GM23338 (cell line): Measurements from ENCODE around the gene C1QTNF4. TPM values are rescaled to one million over a fixed set of nuclear protein-coding genes. Genes with fewer than 3 reads are reported as not detected.
"Not testable (repeated sequence)": the region's sequence is repeated elsewhere in the genome, so short reads cannot be mapped to it uniquely, and the experiment has no call there.

Experiments used
- ATAC-seq: fragments of 200-7000 bp; cut with Tn5 transposase; 3 replicates; pipeline ENCODE4 v1.9.1; 2020
- DNase-seq: peaks from one replicate; pipeline ENCODE4 v3.0.0-alpha.2; 2015; ENCODE audit warnings: low spot score
- H2AFZ ChIP-seq: fragments of 200-600 bp; sonication (generic); 2 replicates; pipeline ENCODE4 v1.8.0; 2016; ENCODE audit warnings: antibody characterized with exemption, mild to moderate bottlenecking, moderate library complexity
- H3F3A ChIP-seq: fragments of 200-600 bp; sonication (generic); replicated peaks from 2 replicates; pipeline ENCODE4 v1.8.0; 2017; ENCODE audit warnings: antibody characterized with exemption, mixed run types, low read depth
- H3K27ac ChIP-seq: fragments of 200-600 bp; sonication (generic); 2 replicates; pipeline ENCODE4 v1.6.1; 2016; ENCODE audit warnings: low read depth
- H3K27me3 ChIP-seq: fragments of 200-600 bp; sonication (generic); 2 replicates; pipeline ENCODE4 v1.8.0; 2016; ENCODE audit warnings: mild to moderate bottlenecking, mixed run types, moderate library complexity; ENCODE audit not compliant: insufficient read depth
- H3K36me3 ChIP-seq: fragments of 200-600 bp; sonication (generic); 2 replicates; pipeline ENCODE4 v1.8.0; 2016; ENCODE audit warnings: mild to moderate bottlenecking; ENCODE audit not compliant: insufficient read depth
- H3K4me1 ChIP-seq: fragments of 200-600 bp; sonication (generic); 2 replicates; pipeline ENCODE4 v1.8.0; 2016; ENCODE audit warnings: mild to moderate bottlenecking, moderate library complexity; ENCODE audit not compliant: insufficient read depth
- H3K4me2 ChIP-seq: fragments of 200-600 bp; sonication (generic); 2 replicates; pipeline ENCODE4 v1.7.1; 2017; ENCODE audit warnings: mixed run types
- H3K4me3 ChIP-seq: fragments of 200-600 bp; sonication (generic); 2 replicates; pipeline ENCODE4 v1.6.1; 2016; ENCODE audit warnings: mixed run types
- H3K79me2 ChIP-seq: fragments of 200-600 bp; sonication (generic); replicated peaks from 2 replicates; pipeline ENCODE4 v1.8.0; 2017; ENCODE audit warnings: mild to moderate bottlenecking; ENCODE audit not compliant: insufficient read depth
- H3K9me2 ChIP-seq: fragments of 200-600 bp; sonication (generic); 2 replicates; pipeline ENCODE4 v1.8.0; 2017; ENCODE audit not compliant: insufficient read depth
- H4K20me1 ChIP-seq: fragments of 200-600 bp; sonication (generic); replicated peaks from 2 replicates; pipeline ENCODE4 v1.8.0; 2017; ENCODE audit warnings: mild to moderate bottlenecking; ENCODE audit not compliant: insufficient read depth
- H3K27ac Mint-ChIP-seq: 2 replicates; pipeline ENCODE4 v1.8.0; 2020; ENCODE audit warnings: inconsistent platforms, mild to moderate bottlenecking, moderate library complexity, mixed read lengths
- H3K27me3 Mint-ChIP-seq: 3 replicates; pipeline ENCODE4 v1.8.0; 2022; ENCODE audit warnings: low read depth, mild to moderate bottlenecking, moderate library complexity, mixed read lengths, inconsistent platforms; ENCODE audit not compliant: insufficient read depth, poor library complexity
- H3K36me3 Mint-ChIP-seq: 3 replicates; pipeline ENCODE4 v1.8.0; 2021; ENCODE audit warnings: low read depth, mild to moderate bottlenecking, inconsistent platforms, moderate library complexity, mixed read lengths
- H3K4me1 Mint-ChIP-seq: 3 replicates; pipeline ENCODE4 v1.8.0; 2020; ENCODE audit warnings: mild to moderate bottlenecking, inconsistent platforms, mixed read lengths
- H3K4me3 Mint-ChIP-seq: 3 replicates; pipeline ENCODE4 v1.8.0; 2021; ENCODE audit warnings: moderate library complexity, mild to moderate bottlenecking, inconsistent platforms, mixed read lengths
- H3K9me3 Mint-ChIP-seq: 3 replicates; pipeline ENCODE4 v1.8.0; 2020; ENCODE audit warnings: moderate library complexity, mild to moderate bottlenecking, inconsistent platforms, mixed read lengths
- CREB1 ChIP-seq: fragments of 250-450 bp; sonication (Bioruptor Pico); IDR thresholded peaks from 2 replicates; pipeline ENCODE4 v1.5.0; 2020; ENCODE audit warnings: low read depth, mild to moderate bottlenecking, moderate library complexity
- EZH2 ChIP-seq: fragments of 200-600 bp; sonication (generic); IDR thresholded peaks from one replicate; pipeline ENCODE4 v1.8.0; 2017; ENCODE audit warnings: antibody characterized with exemption, mild to moderate bottlenecking, low read depth; ENCODE audit not compliant: unreplicated experiment
- EZH2phosphoT487 ChIP-seq: fragments of 200-600 bp; sonication (generic); IDR thresholded peaks from one replicate; pipeline ENCODE4 v1.8.1; 2018; ENCODE audit warnings: antibody characterized with exemption; ENCODE audit not compliant: unreplicated experiment
- JUNB ChIP-seq: IDR thresholded peaks from one replicate; pipeline ENCODE4 v1.6.1; 2016; ENCODE audit warnings: antibody characterized with exemption; ENCODE audit not compliant: unreplicated experiment
- NANOG ChIP-seq: IDR thresholded peaks from 2 replicates; pipeline ENCODE4 v1.6.1; 2016; ENCODE audit warnings: antibody characterized with exemption, borderline replicate concordance
- POLR2AphosphoS5 ChIP-seq: IDR thresholded peaks from 2 replicates; pipeline ENCODE4 v1.6.1; 2016; ENCODE audit warnings: antibody characterized with exemption, low read depth
- STAT1 ChIP-seq: IDR thresholded peaks from one replicate; pipeline ENCODE4 v1.6.1; 2016; ENCODE audit warnings: antibody characterized with exemption; ENCODE audit not compliant: unreplicated experiment
- ZNF114 ChIP-seq: fragments of 250-450 bp; sonication (Bioruptor Pico); IDR thresholded peaks from 2 replicates; pipeline ENCODE4 v1.5.0; 2020; ENCODE audit warnings: mild to moderate bottlenecking, moderate library complexity
- ZNF331 ChIP-seq: fragments of 250-450 bp; sonication (Bioruptor Pico); IDR thresholded peaks from 2 replicates; pipeline ENCODE4 v1.5.0; 2020; ENCODE audit warnings: low read depth, mild to moderate bottlenecking, moderate library complexity
- polyA plus RNA-seq: library from polyadenylated mRNA; unstranded; fragments of >200 nt; fragmentation: Nextera tagmentation; extraction: Ambion mirVana; gene quantifications from 2 replicates; pipeline ENCODE4 v1.2.1, GENCODE V29; 2016
- total RNA-seq: library from RNA; depleted of rRNA; stranded (reverse); fragments of >200 nt; shearing (Covaris generic); gene quantifications from 2 replicates; pipeline ENCODE4 v1.2.3, GENCODE V29; 2014
- TF ChIP-seq, protein P1 (sequence below): IDR thresholded peaks from 2 replicates; pipeline ENCODE4 v1.6.1; 2016; ENCODE audit warnings: antibody characterized with exemption
- TF ChIP-seq, protein P2 (sequence below), 2 experiments: fragments of 200-600 bp in 1 of 2; sonication (generic) in 1 of 2; conservative IDR thresholded peaks; 2 replicates each; pipeline versions ENCODE4 v1.5.1 to v1.6.1; 2016 to 2017; ENCODE audit warnings: antibody characterized with exemption in 2 of 2, low read depth in 2 of 2, mild to moderate bottlenecking in 2 of 2, moderate library complexity in 1 of 2
- TF ChIP-seq, protein P3 (sequence below): fragments of 250-450 bp; sonication (Bioruptor Pico); IDR thresholded peaks from 2 replicates; pipeline ENCODE4 v1.5.0; 2020; ENCODE audit warnings: mild to moderate bottlenecking, moderate library complexity

C1QTNF4 gene
- total and polyA plus RNA-seq, 2 experiments from 2014 or later, result 5.2 to 6.6 TPM

DNA sequence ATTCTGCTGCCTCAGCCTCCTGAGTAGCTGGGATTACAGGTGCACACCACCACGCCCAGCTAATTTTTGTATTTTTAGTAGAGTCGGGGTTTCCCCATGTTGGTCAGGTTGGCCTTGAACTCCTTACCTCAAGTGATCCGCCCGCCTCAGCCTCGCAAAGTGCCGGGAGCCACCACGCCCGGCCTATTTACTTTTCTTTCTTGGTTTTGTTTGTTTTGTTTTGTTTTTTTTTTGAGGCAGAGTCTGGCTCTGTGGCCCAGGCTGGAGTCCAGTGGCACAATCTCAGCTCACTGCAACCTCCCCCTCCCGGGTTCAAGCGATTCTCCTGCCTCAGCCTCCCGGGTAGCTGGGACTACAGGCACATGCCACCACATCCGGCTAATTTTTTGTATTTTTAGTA, 37.2 kb downstream of the C1QTNF4 start:
- not testable (repeated sequence) for H2AFZ ChIP-seq, H3K4me1 ChIP-seq, H3K4me3 ChIP-seq, H3K27me3 ChIP-seq, H3K27me3 Mint-ChIP-seq, H3K9me3 Mint-ChIP-seq, H3F3A ChIP-seq, H3K27ac ChIP-seq, H3K36me3 Mint-ChIP-seq, H3K4me2 ChIP-seq, DNase-seq, H3K9me2 ChIP-seq, H3K27ac Mint-ChIP-seq, H4K20me1 ChIP-seq, H3K4me3 Mint-ChIP-seq, H3K79me2 ChIP-seq, ATAC-seq, H3K36me3 ChIP-seq
- peaks cover 13% of the 10 kb centered on the region for H3K4me1 Mint-ChIP-seq

DNA sequence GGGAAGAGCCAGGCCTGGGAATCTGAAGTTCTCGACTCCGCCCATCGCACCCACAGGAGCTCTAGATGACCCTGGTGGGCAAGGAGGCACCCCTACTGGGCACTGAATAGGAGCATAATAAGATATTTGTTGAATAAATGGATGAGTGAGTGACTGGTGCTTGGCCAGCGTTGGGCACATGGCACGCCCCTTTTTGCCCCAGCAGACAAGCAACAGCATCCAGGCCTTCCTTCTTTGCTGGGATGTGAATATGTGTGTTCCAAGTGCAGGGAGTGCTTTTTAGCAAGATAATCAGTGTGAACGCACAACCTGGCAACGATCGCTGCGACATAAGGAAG, 40.8 kb downstream of the C1QTNF4 start:
- Histone ChIP-seq H3F3A (0 out of 2 replicates have a peak, but pooled peaks cover 3% of the 10 kb centered on the region), H3K4me1 (peaks cover 21% of the 10 kb centered on the region), H3K9me2 (no peaks in the 10 kb centered on the region), H3K4me2 (peak overlapping the region; percentile 86), H3K4me3 (peak overlapping the region; percentile 99), H3K27ac (peak overlapping the region; percentile 79; the same call in 1 of the 2 replicates), H3K27me3 (no peaks in the 10 kb centered on the region), H2AFZ (peak overlapping the region; percentile 92), H3K36me3 (no peaks in the 10 kb centered on the region), H4K20me1 (peaks cover 31% of the 10 kb centered on the region), H3K79me2 (peaks cover 44% of the 10 kb centered on the region)
- peak overlapping the region; percentile 95 for H3K27ac Mint-ChIP-seq
- ATAC-seq (peak; percentile 49), DNase-seq (no peak)
- H3K36me3 Mint-ChIP-seq, result peaks cover 22% of the 10 kb centered on the region
- peak overlapping the region; percentile 80 for H3K4me3 Mint-ChIP-seq
- peaks cover 29% of the 10 kb centered on the region for H3K4me1 Mint-ChIP-seq
- H3K9me3 Mint-ChIP-seq, result no peaks in the 10 kb centered on the region
- H3K27me3 Mint-ChIP-seq, result peaks cover 7% of the 10 kb centered on the region
- TF ChIP-seq ZNF331 (CRISPR knock-in tag) (no peak), EZH2 (no peak), ZNF114 (CRISPR knock-in tag) (no peak), CREB1 (CRISPR knock-in tag) (no peak), POLR2AphosphoS5 (no peak), JUNB (no peak), EZH2phosphoT487 (no peak), STAT1 (no peak), NANOG (no peak)
- TF ChIP-seq, protein P1, sequence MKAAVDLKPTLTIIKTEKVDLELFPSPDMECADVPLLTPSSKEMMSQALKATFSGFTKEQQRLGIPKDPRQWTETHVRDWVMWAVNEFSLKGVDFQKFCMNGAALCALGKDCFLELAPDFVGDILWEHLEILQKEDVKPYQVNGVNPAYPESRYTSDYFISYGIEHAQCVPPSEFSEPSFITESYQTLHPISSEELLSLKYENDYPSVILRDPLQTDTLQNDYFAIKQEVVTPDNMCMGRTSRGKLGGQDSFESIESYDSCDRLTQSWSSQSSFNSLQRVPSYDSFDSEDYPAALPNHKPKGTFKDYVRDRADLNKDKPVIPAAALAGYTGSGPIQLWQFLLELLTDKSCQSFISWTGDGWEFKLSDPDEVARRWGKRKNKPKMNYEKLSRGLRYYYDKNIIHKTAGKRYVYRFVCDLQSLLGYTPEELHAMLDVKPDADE, result no peak
- TF ChIP-seq, protein P2, sequence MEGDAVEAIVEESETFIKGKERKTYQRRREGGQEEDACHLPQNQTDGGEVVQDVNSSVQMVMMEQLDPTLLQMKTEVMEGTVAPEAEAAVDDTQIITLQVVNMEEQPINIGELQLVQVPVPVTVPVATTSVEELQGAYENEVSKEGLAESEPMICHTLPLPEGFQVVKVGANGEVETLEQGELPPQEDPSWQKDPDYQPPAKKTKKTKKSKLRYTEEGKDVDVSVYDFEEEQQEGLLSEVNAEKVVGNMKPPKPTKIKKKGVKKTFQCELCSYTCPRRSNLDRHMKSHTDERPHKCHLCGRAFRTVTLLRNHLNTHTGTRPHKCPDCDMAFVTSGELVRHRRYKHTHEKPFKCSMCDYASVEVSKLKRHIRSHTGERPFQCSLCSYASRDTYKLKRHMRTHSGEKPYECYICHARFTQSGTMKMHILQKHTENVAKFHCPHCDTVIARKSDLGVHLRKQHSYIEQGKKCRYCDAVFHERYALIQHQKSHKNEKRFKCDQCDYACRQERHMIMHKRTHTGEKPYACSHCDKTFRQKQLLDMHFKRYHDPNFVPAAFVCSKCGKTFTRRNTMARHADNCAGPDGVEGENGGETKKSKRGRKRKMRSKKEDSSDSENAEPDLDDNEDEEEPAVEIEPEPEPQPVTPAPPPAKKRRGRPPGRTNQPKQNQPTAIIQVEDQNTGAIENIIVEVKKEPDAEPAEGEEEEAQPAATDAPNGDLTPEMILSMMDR (conservative IDR thresholded peaks at IDR 0.05; ENCODE audit: low read depth in 2 of 2), result no peak
- TF ChIP-seq, protein P3, sequence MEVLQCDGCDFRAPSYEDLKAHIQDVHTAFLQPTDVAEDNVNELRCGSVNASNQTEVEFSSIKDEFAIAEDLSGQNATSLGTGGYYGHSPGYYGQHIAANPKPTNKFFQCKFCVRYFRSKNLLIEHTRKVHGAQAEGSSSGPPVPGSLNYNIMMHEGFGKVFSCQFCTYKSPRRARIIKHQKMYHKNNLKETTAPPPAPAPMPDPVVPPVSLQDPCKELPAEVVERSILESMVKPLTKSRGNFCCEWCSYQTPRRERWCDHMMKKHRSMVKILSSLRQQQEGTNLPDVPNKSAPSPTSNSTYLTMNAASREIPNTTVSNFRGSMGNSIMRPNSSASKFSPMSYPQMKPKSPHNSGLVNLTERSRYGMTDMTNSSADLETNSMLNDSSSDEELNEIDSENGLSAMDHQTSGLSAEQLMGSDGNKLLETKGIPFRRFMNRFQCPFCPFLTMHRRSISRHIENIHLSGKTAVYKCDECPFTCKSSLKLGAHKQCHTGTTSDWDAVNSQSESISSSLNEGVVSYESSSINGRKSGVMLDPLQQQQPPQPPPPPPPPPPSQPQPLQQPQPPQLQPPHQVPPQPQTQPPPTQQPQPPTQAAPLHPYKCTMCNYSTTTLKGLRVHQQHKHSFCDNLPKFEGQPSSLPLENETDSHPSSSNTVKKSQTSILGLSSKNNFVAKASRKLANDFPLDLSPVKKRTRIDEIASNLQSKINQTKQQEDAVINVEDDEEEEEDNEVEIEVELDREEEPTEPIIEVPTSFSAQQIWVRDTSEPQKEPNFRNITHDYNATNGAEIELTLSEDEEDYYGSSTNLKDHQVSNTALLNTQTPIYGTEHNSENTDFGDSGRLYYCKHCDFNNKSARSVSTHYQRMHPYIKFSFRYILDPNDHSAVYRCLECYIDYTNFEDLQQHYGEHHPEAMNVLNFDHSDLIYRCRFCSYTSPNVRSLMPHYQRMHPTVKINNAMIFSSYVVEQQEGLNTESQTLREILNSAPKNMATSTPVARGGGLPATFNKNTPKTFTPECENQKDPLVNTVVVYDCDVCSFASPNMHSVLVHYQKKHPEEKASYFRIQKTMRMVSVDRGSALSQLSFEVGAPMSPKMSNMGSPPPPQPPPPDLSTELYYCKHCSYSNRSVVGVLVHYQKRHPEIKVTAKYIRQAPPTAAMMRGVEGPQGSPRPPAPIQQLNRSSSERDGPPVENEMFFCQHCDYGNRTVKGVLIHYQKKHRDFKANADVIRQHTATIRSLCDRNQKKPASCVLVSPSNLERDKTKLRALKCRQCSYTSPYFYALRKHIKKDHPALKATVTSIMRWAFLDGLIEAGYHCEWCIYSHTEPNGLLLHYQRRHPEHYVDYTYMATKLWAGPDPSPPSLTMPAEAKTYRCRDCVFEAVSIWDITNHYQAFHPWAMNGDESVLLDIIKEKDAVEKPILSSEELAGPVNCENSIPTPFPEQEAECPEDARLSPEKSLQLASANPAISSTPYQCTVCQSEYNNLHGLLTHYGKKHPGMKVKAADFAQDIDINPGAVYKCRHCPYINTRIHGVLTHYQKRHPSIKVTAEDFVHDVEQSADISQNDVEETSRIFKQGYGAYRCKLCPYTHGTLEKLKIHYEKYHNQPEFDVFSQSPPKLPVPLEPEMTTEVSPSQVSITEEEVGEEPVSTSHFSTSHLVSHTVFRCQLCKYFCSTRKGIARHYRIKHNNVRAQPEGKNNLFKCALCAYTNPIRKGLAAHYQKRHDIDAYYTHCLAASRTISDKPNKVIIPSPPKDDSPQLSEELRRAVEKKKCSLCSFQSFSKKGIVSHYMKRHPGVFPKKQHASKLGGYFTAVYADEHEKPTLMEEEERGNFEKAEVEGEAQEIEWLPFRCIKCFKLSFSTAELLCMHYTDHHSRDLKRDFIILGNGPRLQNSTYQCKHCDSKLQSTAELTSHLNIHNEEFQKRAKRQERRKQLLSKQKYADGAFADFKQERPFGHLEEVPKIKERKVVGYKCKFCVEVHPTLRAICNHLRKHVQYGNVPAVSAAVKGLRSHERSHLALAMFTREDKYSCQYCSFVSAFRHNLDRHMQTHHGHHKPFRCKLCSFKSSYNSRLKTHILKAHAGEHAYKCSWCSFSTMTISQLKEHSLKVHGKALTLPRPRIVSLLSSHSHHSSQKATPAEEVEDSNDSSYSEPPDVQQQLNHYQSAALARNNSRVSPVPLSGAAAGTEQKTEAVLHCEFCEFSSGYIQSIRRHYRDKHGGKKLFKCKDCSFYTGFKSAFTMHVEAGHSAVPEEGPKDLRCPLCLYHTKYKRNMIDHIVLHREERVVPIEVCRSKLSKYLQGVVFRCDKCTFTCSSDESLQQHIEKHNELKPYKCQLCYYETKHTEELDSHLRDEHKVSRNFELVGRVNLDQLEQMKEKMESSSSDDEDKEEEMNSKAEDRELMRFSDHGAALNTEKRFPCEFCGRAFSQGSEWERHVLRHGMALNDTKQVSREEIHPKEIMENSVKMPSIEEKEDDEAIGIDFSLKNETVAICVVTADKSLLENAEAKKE (CRISPR knock-in tag), result no peak
